ENCODE results near the gene POLQ.

DNA sequence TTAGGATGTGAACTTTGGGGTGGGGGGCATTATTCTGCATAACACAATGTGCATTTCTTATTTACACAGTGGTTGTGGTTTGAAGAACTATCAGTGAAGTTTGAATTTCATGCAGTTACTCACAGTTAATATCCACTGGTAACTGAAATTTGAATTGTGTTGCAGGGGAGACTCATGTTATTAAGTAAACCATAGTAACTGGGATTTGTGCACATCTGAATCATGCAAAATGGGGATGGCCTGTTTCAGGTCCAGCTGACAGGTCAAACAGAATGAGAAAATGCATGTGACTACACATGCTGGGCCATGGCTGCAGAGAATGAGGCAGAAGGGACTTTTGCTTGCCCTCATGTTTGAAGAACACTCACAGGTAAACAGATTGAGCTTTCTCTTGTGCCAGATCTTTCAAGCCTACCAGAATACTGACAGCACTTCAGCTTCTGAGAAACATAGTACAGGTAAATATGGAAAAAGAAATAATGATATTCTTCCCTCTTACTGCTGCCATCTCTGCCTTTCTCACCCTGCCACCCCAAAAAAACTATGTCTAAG is 115.0 kb downstream of the POLQ start:
- TF ChIP-seq, protein P1, sequence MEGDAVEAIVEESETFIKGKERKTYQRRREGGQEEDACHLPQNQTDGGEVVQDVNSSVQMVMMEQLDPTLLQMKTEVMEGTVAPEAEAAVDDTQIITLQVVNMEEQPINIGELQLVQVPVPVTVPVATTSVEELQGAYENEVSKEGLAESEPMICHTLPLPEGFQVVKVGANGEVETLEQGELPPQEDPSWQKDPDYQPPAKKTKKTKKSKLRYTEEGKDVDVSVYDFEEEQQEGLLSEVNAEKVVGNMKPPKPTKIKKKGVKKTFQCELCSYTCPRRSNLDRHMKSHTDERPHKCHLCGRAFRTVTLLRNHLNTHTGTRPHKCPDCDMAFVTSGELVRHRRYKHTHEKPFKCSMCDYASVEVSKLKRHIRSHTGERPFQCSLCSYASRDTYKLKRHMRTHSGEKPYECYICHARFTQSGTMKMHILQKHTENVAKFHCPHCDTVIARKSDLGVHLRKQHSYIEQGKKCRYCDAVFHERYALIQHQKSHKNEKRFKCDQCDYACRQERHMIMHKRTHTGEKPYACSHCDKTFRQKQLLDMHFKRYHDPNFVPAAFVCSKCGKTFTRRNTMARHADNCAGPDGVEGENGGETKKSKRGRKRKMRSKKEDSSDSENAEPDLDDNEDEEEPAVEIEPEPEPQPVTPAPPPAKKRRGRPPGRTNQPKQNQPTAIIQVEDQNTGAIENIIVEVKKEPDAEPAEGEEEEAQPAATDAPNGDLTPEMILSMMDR (conservative IDR thresholded peaks at IDR 0.05 in 1 of 2, IDR thresholded peaks at IDR 0.05 in 1 of 2; ENCODE audit: extremely low read depth in 1 of 2, insufficient read depth in 1 of 2, low read depth in 1 of 2, low read length in 2 of 2) = no peak
- no peak for TF ChIP-seq EZH2 (IDR thresholded peaks at IDR 0.05; ENCODE audit: borderline replicate concordance, low read length)

Data from mammary epithelial cell (primary cell).